ENCODE results near the gene IGF1R. TPM values are rescaled to one million over a fixed set of nuclear protein-coding genes. Genes with fewer than 3 reads are reported as not detected.

Gene IGF1R
- total RNA-seq, 2 experiments from 2014 or later, result 7.1 to 7.7 TPM

DNA sequence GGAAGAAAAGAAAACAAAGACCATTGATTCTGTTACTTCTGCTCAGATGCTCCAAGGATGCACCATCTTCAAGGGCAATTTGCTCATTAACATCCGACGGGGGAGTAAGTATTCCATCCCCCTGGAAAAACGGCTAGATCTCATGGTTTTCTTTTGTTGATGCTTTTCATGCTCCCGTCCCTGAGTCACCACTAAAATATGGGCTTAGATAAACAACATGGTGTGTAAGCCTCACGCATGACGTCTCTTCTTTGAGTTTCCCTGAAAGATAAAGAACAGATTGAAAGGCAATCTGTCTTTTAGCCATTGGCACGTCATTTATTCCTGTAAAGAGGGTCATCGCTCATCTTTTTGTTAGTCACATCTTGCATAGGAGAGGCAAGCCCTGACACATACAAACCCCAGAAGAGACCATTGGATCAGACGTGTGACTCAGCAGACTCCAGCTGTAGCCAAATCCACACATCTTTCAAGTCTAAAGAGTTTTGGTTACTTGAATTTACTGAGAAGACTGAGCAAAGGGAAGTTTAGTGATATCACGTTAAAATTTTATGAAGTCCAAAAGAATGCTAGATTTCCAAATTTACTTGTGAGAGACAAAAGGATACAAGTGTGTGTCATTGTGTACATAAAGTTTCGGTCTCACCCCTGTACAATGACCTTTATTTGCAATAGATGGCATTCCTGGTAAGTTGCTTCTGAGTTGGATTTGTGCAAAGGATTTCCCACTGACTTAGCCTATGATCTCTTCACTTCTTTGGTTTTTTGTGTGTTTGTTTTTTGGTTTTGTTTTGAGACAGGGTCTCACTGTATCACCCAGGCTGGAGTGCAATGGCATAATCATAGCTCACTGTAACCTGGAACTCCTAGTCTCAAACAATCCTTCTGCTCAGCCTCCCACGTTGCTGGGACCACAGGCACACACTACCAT, 248.7 kb downstream of the IGF1R start:
- Mint-ChIP-seq H3K27ac (no peak overlapping the region), H3K36me3 (ENCODE audit: low read depth) (no peaks in the 10 kb centered on the region), H3K27me3 (no peaks in the 10 kb centered on the region), H3K4me1 (peaks cover 9% of the 10 kb centered on the region), H3K9me3 (no peaks in the 10 kb centered on the region), H3K4me3 (no peak overlapping the region)
- CTCF ChIA-PET, result no interaction called here
- POLR2A ChIA-PET, result no interaction called here
- DNase-seq, result no peak

DNA sequence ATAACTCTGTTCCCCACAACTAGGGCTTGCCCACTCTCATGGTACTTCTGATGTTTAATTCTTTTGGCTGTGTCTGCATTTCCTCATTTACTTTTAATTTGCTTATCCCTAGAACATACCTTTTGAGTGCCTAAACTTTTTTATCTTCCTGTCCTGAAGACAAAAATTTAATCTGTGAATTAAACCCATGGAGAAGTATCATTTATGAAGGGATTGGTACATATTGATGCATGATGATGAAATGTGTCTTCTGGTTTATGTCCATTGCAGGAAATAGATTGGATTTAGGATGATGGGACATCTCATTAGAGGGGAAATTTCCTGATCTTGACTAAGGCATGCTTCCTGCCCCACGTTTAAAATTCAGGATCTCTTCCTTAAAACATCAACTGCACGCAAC, 249.8 kb downstream of the IGF1R start:
- no peaks in the 10 kb centered on the region for H3K9me3 Mint-ChIP-seq
- CTCF ChIA-PET, result no interaction called here

GRCh38 chr15:98899272-98900021, 251.1 kb downstream of the IGF1R start:
- H3K27me3 Mint-ChIP-seq, result no peaks in the 10 kb centered on the region
- H3K9me3 Mint-ChIP-seq, result no peaks in the 10 kb centered on the region
- ChIA-PET POLR2A (no interaction called here), CTCF (no interaction called here)
- no peak overlapping the region for H3K27ac Mint-ChIP-seq
- no peak for DNase-seq
- peaks cover 13% of the 10 kb centered on the region for H3K4me1 Mint-ChIP-seq
- H3K36me3 Mint-ChIP-seq (ENCODE audit: low read depth), result no peaks in the 10 kb centered on the region
- H3K4me3 Mint-ChIP-seq, result no peak overlapping the region

More for the DNA sequence above, 249.8 kb downstream of the IGF1R start:
- Mint-ChIP-seq H3K27ac (no peak overlapping the region), H3K27me3 (no peaks in the 10 kb centered on the region), H3K4me1 (peaks cover 9% of the 10 kb centered on the region), H3K36me3 (ENCODE audit: low read depth) (no peaks in the 10 kb centered on the region), H3K4me3 (no peak overlapping the region)
- DNase-seq, result no peak
- POLR2A ChIA-PET, result no interaction called here

DNA sequence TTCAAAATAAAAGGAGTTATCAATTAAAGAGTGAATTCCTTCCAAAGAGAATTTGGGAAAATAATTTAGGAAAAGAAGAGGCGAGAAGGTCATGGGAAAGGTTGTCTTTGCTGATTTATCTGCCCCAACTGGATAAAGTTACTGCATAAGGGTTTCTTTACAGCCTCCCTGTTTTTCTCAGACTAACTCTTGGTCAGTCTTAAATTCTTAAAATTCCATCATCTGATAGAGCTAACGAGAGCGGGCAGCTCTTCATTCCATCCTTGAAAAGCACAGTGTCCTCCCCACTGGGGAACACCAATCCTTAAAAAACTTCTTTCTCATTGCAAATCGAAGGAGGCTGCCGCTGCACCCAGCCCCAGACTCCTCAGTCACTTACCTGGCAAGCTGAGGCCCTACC, 252.0 kb downstream of the IGF1R start:
- CTCF ChIA-PET, result no interaction called here
- Mint-ChIP-seq H3K4me3 (no peak overlapping the region), H3K27me3 (no peaks in the 10 kb centered on the region), H3K4me1 (peaks cover 13% of the 10 kb centered on the region), H3K9me3 (no peaks in the 10 kb centered on the region), H3K27ac (no peak overlapping the region), H3K36me3 (ENCODE audit: low read depth) (no peaks in the 10 kb centered on the region)
- POLR2A ChIA-PET, result no interaction called here
- no peak for DNase-seq

- no peak overlapping the region for H3K27ac Mint-ChIP-seq
Measured at GRCh38 chr15:98901434-98902072, 253.2 kb downstream of the IGF1R start.

DNA sequence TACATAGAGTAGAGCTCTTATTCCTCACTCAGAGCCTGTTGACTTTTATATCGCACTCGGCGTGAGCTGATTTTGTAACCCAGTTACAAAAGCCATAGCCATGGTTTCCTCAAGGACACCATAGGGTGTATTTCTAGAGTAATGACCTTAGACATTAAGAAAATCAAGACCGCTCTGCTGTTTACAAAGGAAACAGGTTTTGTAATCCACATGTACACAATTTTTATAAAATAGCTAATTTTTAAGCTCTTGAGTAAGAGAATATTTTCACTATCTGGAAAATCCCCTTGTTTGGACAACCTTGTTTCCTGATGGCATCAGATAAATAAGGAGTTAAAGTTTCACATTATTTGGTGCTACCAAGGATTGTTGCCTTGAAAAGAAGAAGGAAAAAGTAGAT, 254.6 kb downstream of the IGF1R start:
- ChIA-PET CTCF (no interaction called here), POLR2A (no interaction called here)
- Mint-ChIP-seq H3K4me1 (peaks cover 13% of the 10 kb centered on the region), H3K27me3 (no peaks in the 10 kb centered on the region), H3K27ac (no peak overlapping the region), H3K4me3 (no peak overlapping the region), H3K36me3 (ENCODE audit: low read depth) (no peaks in the 10 kb centered on the region), H3K9me3 (no peaks in the 10 kb centered on the region)
- no peak for DNase-seq

More at GRCh38 chr15:98901434-98902072, 253.2 kb downstream of the IGF1R start:
- ChIA-PET POLR2A (no interaction called here), CTCF (no interaction called here)
- no peak overlapping the region for H3K4me3 Mint-ChIP-seq
- no peaks in the 10 kb centered on the region for H3K9me3 Mint-ChIP-seq
- H3K36me3 Mint-ChIP-seq (ENCODE audit: low read depth), result no peaks in the 10 kb centered on the region
- peaks cover 13% of the 10 kb centered on the region for H3K4me1 Mint-ChIP-seq
- DNase-seq, result no peak
- no peaks in the 10 kb centered on the region for H3K27me3 Mint-ChIP-seq

- Mint-ChIP-seq H3K36me3 (ENCODE audit: low read depth) (no peaks in the 10 kb centered on the region), H3K4me1 (peaks cover 13% of the 10 kb centered on the region), H3K4me3 (no peak overlapping the region), H3K9me3 (no peaks in the 10 kb centered on the region), H3K27me3 (no peaks in the 10 kb centered on the region), H3K27ac (no peak overlapping the region)
- no peak for DNase-seq
- CTCF ChIA-PET, result interaction anchor here (0.6 kb wide), 1 partner anchor 85 kb away, joined by 3 read pairs; no protein-coding TSS in a partner anchor
- POLR2A ChIA-PET, result no interaction called here
Measured at GRCh38 chr15:98903377-98904018, 255.2 kb downstream of the IGF1R start.

- no peaks in the 10 kb centered on the region for H3K27me3 Mint-ChIP-seq
- H3K27ac Mint-ChIP-seq, result no peak overlapping the region
- H3K36me3 Mint-ChIP-seq (ENCODE audit: low read depth), result no peaks in the 10 kb centered on the region
- peak; percentile 23 for DNase-seq
- POLR2A ChIA-PET, result no interaction called here
- no peak overlapping the region for H3K4me3 Mint-ChIP-seq
- peaks cover 13% of the 10 kb centered on the region for H3K4me1 Mint-ChIP-seq
- H3K9me3 Mint-ChIP-seq, result no peaks in the 10 kb centered on the region
- CTCF ChIA-PET, result interaction anchor here (0.6 to 1.5 kb wide), 5 partner anchors 9 to 125 kb away, joined by 3 to 4 read pairs (median 3); no protein-coding TSS in a partner anchor
Measured at GRCh38 chr15:98904544-98904943, 256.2 kb downstream of the IGF1R start.

DNA sequence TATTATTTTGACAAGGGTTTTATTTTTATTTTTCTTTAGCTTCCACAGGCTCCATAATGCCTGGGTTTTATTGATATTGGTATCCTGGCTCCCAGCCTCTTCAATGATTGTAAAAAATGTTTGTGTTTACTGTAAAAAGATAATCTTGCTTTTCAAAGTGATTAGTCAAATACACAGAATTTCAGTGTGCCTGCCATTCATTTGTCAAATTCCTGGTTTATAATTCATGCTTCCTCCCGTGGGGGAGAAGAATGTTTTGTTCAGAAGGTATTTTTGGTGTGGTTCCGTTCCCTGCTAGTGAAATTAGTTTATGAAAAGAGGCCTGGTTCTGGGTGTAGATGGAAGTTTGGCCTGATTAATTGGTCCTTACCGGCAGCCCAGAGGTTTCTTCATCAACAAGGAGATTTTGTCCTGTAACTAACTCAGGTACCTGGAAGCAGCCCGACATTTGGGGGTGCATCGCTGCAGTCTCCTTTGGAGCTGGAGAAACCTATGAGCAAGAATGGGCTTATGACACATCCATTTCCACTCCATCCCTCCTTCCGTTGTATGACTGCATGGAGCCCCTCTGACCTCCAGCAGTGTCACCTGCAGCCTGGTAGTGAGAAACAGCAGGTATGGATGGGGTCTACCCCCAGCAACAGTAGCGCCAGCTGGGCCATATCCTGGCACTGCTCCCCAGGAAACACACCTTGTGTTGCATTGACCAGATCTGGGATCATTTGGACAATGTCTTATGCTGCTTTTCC, 257.8 kb downstream of the IGF1R start:
- POLR2A ChIA-PET, result no interaction called here
- CTCF ChIA-PET, result interaction anchor here (0.7 kb wide), 1 partner anchor 248 kb away, joined by 3 read pairs; no protein-coding TSS in a partner anchor
- Mint-ChIP-seq H3K9me3 (no peaks in the 10 kb centered on the region), H3K27me3 (no peaks in the 10 kb centered on the region), H3K4me1 (peaks cover 13% of the 10 kb centered on the region), H3K36me3 (ENCODE audit: low read depth) (no peaks in the 10 kb centered on the region), H3K4me3 (no peak overlapping the region), H3K27ac (no peak overlapping the region)
- no peak for DNase-seq

GRCh38 chr15:98906712-98907083, 258.4 kb downstream of the IGF1R start:
- H3K9me3 Mint-ChIP-seq, result no peaks in the 10 kb centered on the region
- CTCF ChIA-PET, result no interaction called here
- no peak overlapping the region for H3K4me3 Mint-ChIP-seq
- H3K36me3 Mint-ChIP-seq (ENCODE audit: low read depth), result no peaks in the 10 kb centered on the region
- no peak for DNase-seq
- H3K4me1 Mint-ChIP-seq, result peaks cover 7% of the 10 kb centered on the region
- H3K27ac Mint-ChIP-seq, result no peak overlapping the region
- POLR2A ChIA-PET, result no interaction called here
- no peaks in the 10 kb centered on the region for H3K27me3 Mint-ChIP-seq

- CTCF ChIA-PET, result no interaction called here
- no peaks in the 10 kb centered on the region for H3K36me3 Mint-ChIP-seq (ENCODE audit: low read depth)
- DNase-seq, result no peak
- no peaks in the 10 kb centered on the region for H3K27me3 Mint-ChIP-seq
- H3K27ac Mint-ChIP-seq, result no peak overlapping the region
- POLR2A ChIA-PET, result no interaction called here
- no peak overlapping the region for H3K4me3 Mint-ChIP-seq
- H3K4me1 Mint-ChIP-seq, result peaks cover 4% of the 10 kb centered on the region
- no peaks in the 10 kb centered on the region for H3K9me3 Mint-ChIP-seq
Measured at GRCh38 chr15:98907927-98908471, 259.7 kb downstream of the IGF1R start.
